ENCODE measurements around the gene ELP1. TPM values are rescaled to one million over a fixed set of nuclear protein-coding genes. Genes with fewer than 3 reads are reported as not detected.

Gene ELP1
- total RNA-seq, 1 experiment from 2014 or later = 53.6 TPM

GRCh38 chr9:108874058-108874788 lies 59.7 kb downstream of the ELP1 start:
- Histone ChIP-seq H3K9me2 (replicated peaks; ENCODE audit: low read length) (no peaks in the 10 kb centered on the region), H2AFZ (ENCODE audit: low read length) (no peak overlapping the region), H3F3A (ENCODE audit: low read length, unreplicated experiment) (no peaks in the 10 kb centered on the region), H3K79me2 (ENCODE audit: low read length) (no peaks in the 10 kb centered on the region), H3K36me3 (ENCODE audit: low read depth, low read length) (peaks cover 35% of the 10 kb centered on the region), H3K4me1 (ENCODE audit: insufficient read depth, low read length) (peaks cover 7% of the 10 kb centered on the region), H3K9ac (ENCODE audit: low read length) (no peak overlapping the region), H3K4me2 (ENCODE audit: low read length) (no peak overlapping the region), H3K27me3 (ENCODE audit: low read length) (no peaks in the 10 kb centered on the region), H3K27ac (ENCODE audit: low read length) (no peak overlapping the region), H4K20me1 (ENCODE audit: low read length) (no peaks in the 10 kb centered on the region), H3K9me3 (ENCODE audit: low read length) (no peaks in the 10 kb centered on the region), H3K4me3 (ENCODE audit: low read length) (no peak overlapping the region)
- no peak for DNase-seq
- ChIA-PET POLR2A (ENCODE audit: unreplicated experiment) (no interaction called here), CTCF (no interaction called here)
- TF ChIP-seq EZH2phosphoT487 (IDR thresholded peaks at IDR 0.05; ENCODE audit: borderline replicate concordance, low read length) = no peak
- no peak for TF ChIP-seq EZH2 (IDR thresholded peaks at IDR 0.05; ENCODE audit: low read length, unreplicated experiment)
- TF ChIP-seq CTCF (conservative IDR thresholded peaks at IDR 0.05; ENCODE audit: low read depth, low read length) = no peak
- no peak for ATAC-seq
- no TSS peak for BruUV-seq (replicated peaks)
- intact Hi-C loops (cut with micrococcal nuclease) = no loop called here

- no TSS peak for BruUV-seq (replicated peaks)
- ATAC-seq (peak; percentile 69), DNase-seq (peak; percentile 59)
- TF ChIP-seq EZH2phosphoT487 (IDR thresholded peaks at IDR 0.05; ENCODE audit: borderline replicate concordance, low read length) (no peak), CTCF (conservative IDR thresholded peaks at IDR 0.05; ENCODE audit: low read depth, low read length) (no peak), EZH2 (IDR thresholded peaks at IDR 0.05; ENCODE audit: low read length, unreplicated experiment) (no peak)
- Histone ChIP-seq H3K9me2 (replicated peaks; ENCODE audit: low read length) (no peaks in the 10 kb centered on the region), H2AFZ (ENCODE audit: low read length) (no peak overlapping the region), H3K4me2 (ENCODE audit: low read length) (peak overlapping the region; percentile 14; the same call in 1 of the 2 replicates), H3K4me3 (ENCODE audit: low read length) (no peak overlapping the region), H3K9me3 (ENCODE audit: low read length) (no peaks in the 10 kb centered on the region), H3K4me1 (ENCODE audit: insufficient read depth, low read length) (peaks cover 11% of the 10 kb centered on the region), H3K36me3 (ENCODE audit: low read depth, low read length) (peaks cover 19% of the 10 kb centered on the region), H3K79me2 (ENCODE audit: low read length) (no peaks in the 10 kb centered on the region), H3K27me3 (ENCODE audit: low read length) (no peaks in the 10 kb centered on the region), H3K9ac (ENCODE audit: low read length) (no peak overlapping the region), H4K20me1 (ENCODE audit: low read length) (no peaks in the 10 kb centered on the region), H3F3A (ENCODE audit: low read length, unreplicated experiment) (no peaks in the 10 kb centered on the region), H3K27ac (ENCODE audit: low read length) (no peak overlapping the region)
- CTCF ChIA-PET = no interaction called here
- intact Hi-C loops (cut with micrococcal nuclease) = no loop called here
- POLR2A ChIA-PET (ENCODE audit: unreplicated experiment) = no interaction called here
These were observed 64.7 kb downstream of the ELP1 start for GRCh38 chr9:108869092-108869725.

GRCh38 chr9:108867829-108868228 lies 66.1 kb downstream of the ELP1 start:
- BruUV-seq (replicated peaks) = no TSS peak
- Histone ChIP-seq H4K20me1 (ENCODE audit: low read length) (no peaks in the 10 kb centered on the region), H3K9me2 (replicated peaks; ENCODE audit: low read length) (no peaks in the 10 kb centered on the region), H3K36me3 (ENCODE audit: low read depth, low read length) (peaks cover 10% of the 10 kb centered on the region), H3F3A (ENCODE audit: low read length, unreplicated experiment) (no peaks in the 10 kb centered on the region), H3K4me3 (ENCODE audit: low read length) (no peak overlapping the region), H2AFZ (ENCODE audit: low read length) (no peak overlapping the region), H3K27me3 (ENCODE audit: low read length) (no peaks in the 10 kb centered on the region), H3K4me1 (ENCODE audit: insufficient read depth, low read length) (peaks cover 11% of the 10 kb centered on the region), H3K9me3 (ENCODE audit: low read length) (no peaks in the 10 kb centered on the region), H3K4me2 (ENCODE audit: low read length) (no peak overlapping the region), H3K79me2 (ENCODE audit: low read length) (no peaks in the 10 kb centered on the region), H3K9ac (ENCODE audit: low read length) (no peak overlapping the region), H3K27ac (ENCODE audit: low read length) (no peak overlapping the region)
- TF ChIP-seq EZH2phosphoT487 (IDR thresholded peaks at IDR 0.05; ENCODE audit: borderline replicate concordance, low read length) = no peak
- TF ChIP-seq EZH2 (IDR thresholded peaks at IDR 0.05; ENCODE audit: low read length, unreplicated experiment) = no peak
- no peak for TF ChIP-seq CTCF (conservative IDR thresholded peaks at IDR 0.05; ENCODE audit: low read depth, low read length)
- POLR2A ChIA-PET (ENCODE audit: unreplicated experiment) = no interaction called here
- CTCF ChIA-PET = no interaction called here
- ATAC-seq (no peak), DNase-seq (no peak)
- intact Hi-C loops (cut with micrococcal nuclease) = no loop called here

All from PC-3 (cell line).